ENCODE results near the gene ITGA1. TPM values are rescaled to one million over a fixed set of nuclear protein-coding genes. Genes with fewer than 3 reads are reported as not detected.

The ITGA1 gene
- total RNA-seq (2021) (3.0 and 4.0 TPM in 2 replicates), Bru-seq, nascent RNA (percentile 46 among the genes with signal in this experiment), BruChase-seq, experiment 1, labeled RNA remaining after a 2-hour chase (percentile 40 among the genes with signal in this experiment), BruChase-seq, experiment 2, labeled RNA remaining after a 6-hour chase (percentile 40 among the genes with signal in this experiment)
- long read RNA-seq, full-length matches to known transcripts, result 2 of 5 reads
- long read RNA-seq, partial matches to known transcripts, result 1 of 5 reads
- long read RNA-seq, other reads (novel, unspliced or antisense), result 2 of 5 reads

- TF ChIP-seq, protein P1, sequence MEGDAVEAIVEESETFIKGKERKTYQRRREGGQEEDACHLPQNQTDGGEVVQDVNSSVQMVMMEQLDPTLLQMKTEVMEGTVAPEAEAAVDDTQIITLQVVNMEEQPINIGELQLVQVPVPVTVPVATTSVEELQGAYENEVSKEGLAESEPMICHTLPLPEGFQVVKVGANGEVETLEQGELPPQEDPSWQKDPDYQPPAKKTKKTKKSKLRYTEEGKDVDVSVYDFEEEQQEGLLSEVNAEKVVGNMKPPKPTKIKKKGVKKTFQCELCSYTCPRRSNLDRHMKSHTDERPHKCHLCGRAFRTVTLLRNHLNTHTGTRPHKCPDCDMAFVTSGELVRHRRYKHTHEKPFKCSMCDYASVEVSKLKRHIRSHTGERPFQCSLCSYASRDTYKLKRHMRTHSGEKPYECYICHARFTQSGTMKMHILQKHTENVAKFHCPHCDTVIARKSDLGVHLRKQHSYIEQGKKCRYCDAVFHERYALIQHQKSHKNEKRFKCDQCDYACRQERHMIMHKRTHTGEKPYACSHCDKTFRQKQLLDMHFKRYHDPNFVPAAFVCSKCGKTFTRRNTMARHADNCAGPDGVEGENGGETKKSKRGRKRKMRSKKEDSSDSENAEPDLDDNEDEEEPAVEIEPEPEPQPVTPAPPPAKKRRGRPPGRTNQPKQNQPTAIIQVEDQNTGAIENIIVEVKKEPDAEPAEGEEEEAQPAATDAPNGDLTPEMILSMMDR (conservative IDR thresholded peaks at IDR 0.05), result no peak; the same call in 1 of the 2 replicates
- TF ChIP-seq EZH2 (IDR thresholded peaks at IDR 0.05; ENCODE audit: low read depth), result no peak
- H3K4me1 ChIP-seq (replicated peaks; ENCODE audit: insufficient read depth), result peaks cover 29% of the 10 kb centered on the region
- H3K9me2 ChIP-seq (ENCODE audit: insufficient read depth), result no peaks in the 10 kb centered on the region
- H3K4me2 ChIP-seq, result peak within 1 kb of the TSS; percentile 83
- H3F3A ChIP-seq (ENCODE audit: insufficient read depth, low read depth), result peaks cover 15% of the 10 kb centered on the region; the same call in 1 of the 2 replicates
- intact Hi-C loops (cut with micrococcal nuclease; ENCODE audit: unreplicated experiment), result loop anchor here (1.0 to 5.0 kb wide), 4 partner anchors 11 to 309 kb away; partner anchors contain the start of gene ITGA2
- ChIA-PET CTCF (interaction anchor here (0.6 to 1.1 kb wide), 2 partner anchors 122 to 128 kb away, joined by 3 to 8 read pairs; no protein-coding TSS in a partner anchor), POLR2A (ENCODE audit: unreplicated experiment) (interaction anchor here (0.5 kb wide), 1 partner anchor 12 kb away, joined by 6 read pairs; no protein-coding TSS in a partner anchor)
- no peaks in the 10 kb centered on the region for H3K79me2 ChIP-seq (ENCODE audit: low read depth)
- peak within 1 kb of the TSS; percentile 30 for H3K27ac ChIP-seq
- peak within 1 kb of the TSS; percentile 88 for H2AFZ ChIP-seq
- BruUV-seq (replicated peaks), result TSS peak; percentile 50
- H4K20me1 ChIP-seq (ENCODE audit: insufficient read depth), result no peaks in the 10 kb centered on the region
- no peaks in the 10 kb centered on the region for H3K27me3 ChIP-seq (ENCODE audit: insufficient read depth, low read depth)
- peak within 1 kb of the TSS; percentile 67 for H3K4me3 ChIP-seq
- H3K36me3 ChIP-seq (ENCODE audit: low read depth), result no peaks in the 10 kb centered on the region
- peak; percentile 65 for DNase-seq
- no peaks in the 10 kb centered on the region for H3K9me3 ChIP-seq (ENCODE audit: insufficient read depth, low read depth)
Observed at GRCh38 chr5:52787600-52788504, at the start of gene ITGA1, which contains the start of gene PELO. TSS of gene ITGA1 (plus strand) at chr5:52787916. CDS start at chr5:52788354, 438 bp downstream. TSS of gene PELO (plus strand) at chr5:52787916. CDS start at chr5:52800395, 12,479 bp downstream.

- Histone ChIP-seq H3K9me2 (ENCODE audit: insufficient read depth) (no peaks in the 10 kb centered on the region), H3K4me1 (replicated peaks; ENCODE audit: insufficient read depth) (no peaks in the 10 kb centered on the region), H3F3A (ENCODE audit: insufficient read depth, low read depth) (no peaks in the 10 kb centered on the region), H3K27ac (no peak overlapping the region), H3K27me3 (ENCODE audit: insufficient read depth, low read depth) (no peaks in the 10 kb centered on the region), H3K4me2 (no peak overlapping the region), H4K20me1 (ENCODE audit: insufficient read depth) (no peaks in the 10 kb centered on the region), H3K9me3 (ENCODE audit: insufficient read depth, low read depth) (no peaks in the 10 kb centered on the region), H3K4me3 (no peak overlapping the region), H2AFZ (no peak overlapping the region), H3K79me2 (ENCODE audit: low read depth) (no peaks in the 10 kb centered on the region), H3K36me3 (ENCODE audit: low read depth) (no peaks in the 10 kb centered on the region)
- BruUV-seq (replicated peaks), result no TSS peak
- no peak for DNase-seq
- ChIA-PET CTCF (no interaction called here), POLR2A (ENCODE audit: unreplicated experiment) (no interaction called here)
- intact Hi-C loops (cut with micrococcal nuclease; ENCODE audit: unreplicated experiment), result no loop called here
- TF ChIP-seq, protein P1 (conservative IDR thresholded peaks at IDR 0.05), result no peak
- TF ChIP-seq EZH2 (IDR thresholded peaks at IDR 0.05; ENCODE audit: low read depth), result no peak
Observed at GRCh38 chr5:52738095-52738506, 49.6 kb upstream of the ITGA1 start.

- no peaks in the 10 kb centered on the region for H3K79me2 ChIP-seq (ENCODE audit: low read depth)
- TF ChIP-seq, protein P1 (conservative IDR thresholded peaks at IDR 0.05), result no peak
- TF ChIP-seq EZH2 (IDR thresholded peaks at IDR 0.05; ENCODE audit: low read depth), result no peak
- H3K27me3 ChIP-seq (ENCODE audit: insufficient read depth, low read depth), result no peaks in the 10 kb centered on the region
- no peaks in the 10 kb centered on the region for H3F3A ChIP-seq (ENCODE audit: insufficient read depth, low read depth)
- BruUV-seq (replicated peaks), result no TSS peak
- no peaks in the 10 kb centered on the region for H3K9me3 ChIP-seq (ENCODE audit: insufficient read depth, low read depth)
- H3K4me3 ChIP-seq, result no peak overlapping the region
- POLR2A ChIA-PET (ENCODE audit: unreplicated experiment), result no interaction called here
- no peak for DNase-seq
- no peaks in the 10 kb centered on the region for H3K9me2 ChIP-seq (ENCODE audit: insufficient read depth)
- intact Hi-C loops (cut with micrococcal nuclease; ENCODE audit: unreplicated experiment), result no loop called here
- no peaks in the 10 kb centered on the region for H3K36me3 ChIP-seq (ENCODE audit: low read depth)
- no peak overlapping the region for H2AFZ ChIP-seq
- H4K20me1 ChIP-seq (ENCODE audit: insufficient read depth), result no peaks in the 10 kb centered on the region
- H3K4me2 ChIP-seq, result no peak overlapping the region
- no peak overlapping the region for H3K27ac ChIP-seq
- CTCF ChIA-PET, result no interaction called here
- H3K4me1 ChIP-seq (replicated peaks; ENCODE audit: insufficient read depth), result no peaks in the 10 kb centered on the region
Observed at GRCh38 chr5:52740007-52740406, 47.7 kb upstream of the ITGA1 start.
